Measurements from ENCODE around the gene TAS2R7.

GRCh38 chr12:10759657-10760056, 42.8 kb downstream of the TAS2R7 start:
- no peak for TF ChIP-seq CTCF (IDR thresholded peaks at IDR 0.05)
- no peak for TF ChIP-seq POLR2A (IDR thresholded peaks at IDR 0.05)

Measured in lower leg skin (tissue), 3 donors.